Suprapubic skin (tissue), 4 donors: ENCODE results near the gene VCP. TPM values are rescaled to one million over a fixed set of nuclear protein-coding genes. Genes with fewer than 3 reads are reported as not detected.
A peak's percentile ranks its signal among the peaks of the same experiment; 100 is the strongest.

ENCODE experiments used
- DNase-seq, 2 donors: peaks; one replicate each; pipeline ENCODE4 v3.0.0-alpha.2; 2019; ENCODE audit warnings: low spot score in 2 of 2
- H3K27ac ChIP-seq: fragments of 200-600 bp; sonication (generic); one replicate; pipeline ENCODE4 v1.5.1; 2019
- H3K27me3 ChIP-seq: fragments of 200-600 bp; sonication (generic); one replicate; pipeline ENCODE4 v1.5.1; 2019
- H3K36me3 ChIP-seq: fragments of 200-600 bp; sonication (generic); one replicate; pipeline ENCODE4 v1.5.1; 2019
- H3K4me1 ChIP-seq: fragments of 200-600 bp; sonication (generic); one replicate; pipeline ENCODE4 v1.5.1; 2019
- H3K4me3 ChIP-seq: fragments of 200-600 bp; sonication (generic); one replicate; pipeline ENCODE4 v1.5.1; 2019; ENCODE audit warnings: mild to moderate bottlenecking
- H3K9me3 ChIP-seq: fragments of 200-600 bp; sonication (generic); one replicate; pipeline ENCODE4 v1.5.1; 2019
- CTCF ChIP-seq, 2 donors: fragments of 200-600 bp in 1 of 2; fragments of 450-650 bp in 1 of 2; sonication (generic) in 1 of 2; IDR thresholded peaks; one replicate each; pipeline ENCODE4 v1.5.1; 2016 to 2019; ENCODE audit warnings: antibody characterized with exemption in 2 of 2, mild to moderate bottlenecking in 1 of 2, moderate library complexity in 1 of 2
- EP300 ChIP-seq: sonication (generic); formaldehyde crosslinking; IDR thresholded peaks from one replicate; pipeline ENCODE4 v1.6.1; 2017; ENCODE audit warnings: antibody characterized with exemption
- POLR2A ChIP-seq, 2 donors: fragments of 450-650 bp; IDR thresholded peaks; one replicate each; pipeline ENCODE4 v1.6.1; 2017; ENCODE audit warnings: antibody characterized with exemption in 2 of 2, mild to moderate bottlenecking in 2 of 2, moderate library complexity in 2 of 2
- POLR2AphosphoS5 ChIP-seq, 3 donors: sonication (generic); formaldehyde crosslinking; IDR thresholded peaks; one replicate each; pipeline ENCODE4 v1.6.1; 2017; ENCODE audit warnings: antibody characterized with exemption in 3 of 3
- WGBS: methylation state at CpG from one replicate; pipeline ENCODE4 v1.1.5; 2018; 5-methylcytosine and 5-hydroxymethylcytosine counted together
- total RNA-seq, 4 donors: library from RNA; depleted of rRNA; stranded (reverse); fragments of >200 nt; gene quantifications; one replicate each; pipeline ENCODE4 v1.1.0, GENCODE V29; 2016

The VCP gene
- total RNA-seq, 4 donors from 2014 or later, result 128 to 187 (median 159) TPM

GRCh38 chr9:35051069-35051967, 21.1 kb downstream of the VCP start:
- Histone ChIP-seq H3K4me3 (no peak overlapping the region), H3K27ac (no peak overlapping the region), H3K4me1 (no peaks in the 10 kb centered on the region), H3K9me3 (no peaks in the 10 kb centered on the region), H3K27me3 (no peaks in the 10 kb centered on the region), H3K36me3 (peaks cover 56% of the 10 kb centered on the region)
- DNase-seq, result no peak
- TF ChIP-seq POLR2A (IDR thresholded peaks at IDR 0.05), result no peak
- TF ChIP-seq EP300, result no peak
- no peak for TF ChIP-seq POLR2AphosphoS5 (IDR thresholded peaks at IDR 0.05)
- peak; percentile 31 to 58 for TF ChIP-seq CTCF (IDR thresholded peaks at IDR 0.05)
- 88% methylated on average over 7 of the region's 7 CpGs for WGBS

GRCh38 chr9:35048511-35048910, 23.9 kb downstream of the VCP start:
- Histone ChIP-seq H3K4me3 (no peak overlapping the region), H3K27me3 (no peaks in the 10 kb centered on the region), H3K36me3 (peaks cover 49% of the 10 kb centered on the region), H3K9me3 (no peaks in the 10 kb centered on the region), H3K4me1 (no peaks in the 10 kb centered on the region), H3K27ac (no peak overlapping the region)
- DNase-seq, result no peak
- TF ChIP-seq POLR2AphosphoS5 (IDR thresholded peaks at IDR 0.05), result no peak
- no peak for TF ChIP-seq CTCF (IDR thresholded peaks at IDR 0.05)
- TF ChIP-seq EP300, result no peak
- no peak for TF ChIP-seq POLR2A (IDR thresholded peaks at IDR 0.05)
- 94% methylated on average over 6 of the region's 6 CpGs for whole genome bisulfite sequencing

GRCh38 chr9:35044071-35044470, 28.4 kb downstream of the VCP start:
- no peak overlapping the region for H3K27ac ChIP-seq
- no peaks in the 10 kb centered on the region for H3K9me3 ChIP-seq
- no peaks in the 10 kb centered on the region for H3K4me1 ChIP-seq
- TF ChIP-seq EP300 (no peak), POLR2A (IDR thresholded peaks at IDR 0.05) (no peak), POLR2AphosphoS5 (IDR thresholded peaks at IDR 0.05) (no peak), CTCF (IDR thresholded peaks at IDR 0.05) (no peak)
- DNase-seq, result no peak
- no peak overlapping the region for H3K4me3 ChIP-seq
- H3K36me3 ChIP-seq, result peaks cover 38% of the 10 kb centered on the region
- H3K27me3 ChIP-seq, result no peaks in the 10 kb centered on the region
- WGBS, result 88% methylated on average over 3 of the region's 3 CpGs

- H3K27ac ChIP-seq, result no peak overlapping the region
- no peak for DNase-seq
- peaks cover 32% of the 10 kb centered on the region for H3K36me3 ChIP-seq
- H3K9me3 ChIP-seq, result no peaks in the 10 kb centered on the region
- 92% methylated on average over 6 of the region's 6 CpGs for WGBS
- no peak overlapping the region for H3K4me3 ChIP-seq
- H3K4me1 ChIP-seq, result no peaks in the 10 kb centered on the region
- TF ChIP-seq CTCF (IDR thresholded peaks at IDR 0.05), result no peak
- TF ChIP-seq EP300, result no peak
- TF ChIP-seq POLR2AphosphoS5 (IDR thresholded peaks at IDR 0.05), result no peak
- TF ChIP-seq POLR2A (IDR thresholded peaks at IDR 0.05), result no peak
- H3K27me3 ChIP-seq, result no peaks in the 10 kb centered on the region
Observed at GRCh38 chr9:35042891-35043545, 29.4 kb downstream of the VCP start.

- H3K4me3 ChIP-seq, result no peak overlapping the region
- no peak overlapping the region for H3K27ac ChIP-seq
- no peaks in the 10 kb centered on the region for H3K4me1 ChIP-seq
- WGBS, result 88% methylated on average over 3 of the region's 3 CpGs
- H3K9me3 ChIP-seq, result no peaks in the 10 kb centered on the region
- peaks cover 26% of the 10 kb centered on the region for H3K36me3 ChIP-seq
- H3K27me3 ChIP-seq, result no peaks in the 10 kb centered on the region
- no peak for TF ChIP-seq EP300
- TF ChIP-seq POLR2AphosphoS5 (IDR thresholded peaks at IDR 0.05), result no peak
- TF ChIP-seq CTCF (IDR thresholded peaks at IDR 0.05), result no peak
- TF ChIP-seq POLR2A (IDR thresholded peaks at IDR 0.05), result no peak
- DNase-seq, result no peak
Observed at GRCh38 chr9:35042081-35042604, 30.3 kb downstream of the VCP start.
